Smooth muscle cell of the umbilical artery (primary cell): Measurements from ENCODE around the gene MPRIP. TPM values are rescaled to one million over a fixed set of nuclear protein-coding genes. Genes with fewer than 3 reads are reported as not detected.

Experiments
- total RNA-seq: library from RNA; depleted of rRNA; stranded (reverse); fragments of >200 nt; gene quantifications from 2 replicates; pipeline ENCODE4 v1.2.3, GENCODE V29; 2014

Gene MPRIP, protein sequence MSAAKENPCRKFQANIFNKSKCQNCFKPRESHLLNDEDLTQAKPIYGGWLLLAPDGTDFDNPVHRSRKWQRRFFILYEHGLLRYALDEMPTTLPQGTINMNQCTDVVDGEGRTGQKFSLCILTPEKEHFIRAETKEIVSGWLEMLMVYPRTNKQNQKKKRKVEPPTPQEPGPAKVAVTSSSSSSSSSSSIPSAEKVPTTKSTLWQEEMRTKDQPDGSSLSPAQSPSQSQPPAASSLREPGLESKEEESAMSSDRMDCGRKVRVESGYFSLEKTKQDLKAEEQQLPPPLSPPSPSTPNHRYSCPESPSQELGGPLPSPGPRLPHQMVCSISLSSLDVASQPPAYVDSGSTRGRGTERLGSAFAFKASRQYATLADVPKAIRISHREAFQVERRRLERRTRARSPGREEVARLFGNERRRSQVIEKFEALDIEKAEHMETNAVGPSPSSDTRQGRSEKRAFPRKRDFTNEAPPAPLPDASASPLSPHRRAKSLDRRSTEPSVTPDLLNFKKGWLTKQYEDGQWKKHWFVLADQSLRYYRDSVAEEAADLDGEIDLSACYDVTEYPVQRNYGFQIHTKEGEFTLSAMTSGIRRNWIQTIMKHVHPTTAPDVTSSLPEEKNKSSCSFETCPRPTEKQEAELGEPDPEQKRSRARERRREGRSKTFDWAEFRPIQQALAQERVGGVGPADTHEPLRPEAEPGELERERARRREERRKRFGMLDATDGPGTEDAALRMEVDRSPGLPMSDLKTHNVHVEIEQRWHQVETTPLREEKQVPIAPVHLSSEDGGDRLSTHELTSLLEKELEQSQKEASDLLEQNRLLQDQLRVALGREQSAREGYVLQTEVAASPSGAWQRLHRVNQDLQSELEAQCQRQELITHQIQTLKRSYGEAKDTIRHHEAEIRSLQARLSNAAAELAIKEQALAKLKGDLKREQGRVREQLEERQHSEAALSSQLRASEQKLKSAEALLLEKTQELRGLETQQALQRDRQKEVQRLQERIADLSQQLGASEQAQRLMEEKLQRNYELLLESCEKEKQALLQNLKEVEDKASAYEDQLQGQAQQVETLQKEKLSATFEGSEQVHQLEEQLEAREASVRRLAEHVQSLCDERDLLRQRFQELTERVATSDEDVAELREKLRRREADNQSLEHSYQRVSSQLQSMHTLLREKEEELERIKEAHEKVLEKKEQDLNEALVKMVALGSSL (N-terminal part only)
- 128 and 301 TPM in 2 replicates for total RNA-seq

DNA sequence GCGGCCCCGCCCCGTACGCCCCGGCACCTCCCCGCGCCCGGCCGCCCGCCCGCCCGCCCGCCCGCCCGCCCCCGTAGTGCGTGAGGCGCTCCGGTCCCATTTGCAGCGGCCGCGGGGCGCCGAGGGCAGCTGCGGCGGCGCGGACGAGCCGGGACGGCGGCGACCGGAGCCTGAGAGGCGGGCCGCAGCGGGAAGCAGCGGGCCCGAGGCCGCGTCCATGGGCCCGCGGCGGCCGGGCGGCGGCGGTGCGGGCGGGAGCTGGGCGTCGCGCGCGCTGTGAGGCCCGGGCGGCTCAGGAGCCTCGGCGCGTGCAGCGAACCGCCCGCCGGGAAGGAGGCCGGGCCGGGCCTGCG, at the start of gene MPRIP:
Gene MPRIP (plus strand): TSS at position 74 of the 353 bp plus-strand sequence. CDS start 392 bp downstream, outside the sequence.

DNA sequence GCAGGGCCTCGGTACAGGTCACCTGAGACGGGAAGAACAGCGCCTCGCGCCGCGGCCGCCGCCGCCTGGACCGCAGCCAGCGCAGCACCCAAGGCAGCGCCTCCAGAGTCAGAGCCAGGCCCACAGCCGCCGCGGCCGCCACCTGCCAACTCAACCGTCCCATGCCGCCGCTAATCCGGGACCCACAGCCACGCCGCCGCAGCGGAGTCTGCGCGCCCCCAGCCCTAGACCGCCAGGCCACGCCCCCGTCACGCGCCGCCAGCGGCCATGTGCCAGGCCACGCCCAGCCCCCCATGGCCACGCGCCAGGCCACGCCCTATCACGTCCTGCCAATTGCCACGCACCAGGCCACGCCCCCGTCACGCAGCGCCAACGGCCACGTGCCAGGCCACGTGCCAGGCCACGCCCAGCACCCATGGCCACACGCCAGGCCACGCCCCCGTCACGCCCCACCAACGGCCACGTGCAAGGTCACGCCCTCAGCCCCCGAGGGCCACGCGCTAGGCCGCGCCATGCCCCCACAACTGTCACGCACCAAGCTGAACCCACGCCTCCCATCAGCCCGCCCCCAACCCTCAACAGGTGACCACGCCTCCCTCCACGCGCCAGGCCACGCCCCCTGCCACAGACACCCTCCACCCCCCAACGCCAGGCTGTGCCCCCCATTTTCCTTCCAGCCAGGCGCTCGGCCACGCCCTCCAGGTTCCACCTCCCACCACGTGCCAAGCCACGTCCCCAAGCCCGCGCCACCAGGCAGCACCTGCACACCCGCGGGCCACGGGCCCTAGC, 164.1 kb downstream of the MPRIP start, which contains the start of gene PLD6:
Gene PLD6 (minus strand): TSS at position 210 of the 789 bp plus-strand sequence. CDS start 47 bp downstream, at position 163.

DNA sequence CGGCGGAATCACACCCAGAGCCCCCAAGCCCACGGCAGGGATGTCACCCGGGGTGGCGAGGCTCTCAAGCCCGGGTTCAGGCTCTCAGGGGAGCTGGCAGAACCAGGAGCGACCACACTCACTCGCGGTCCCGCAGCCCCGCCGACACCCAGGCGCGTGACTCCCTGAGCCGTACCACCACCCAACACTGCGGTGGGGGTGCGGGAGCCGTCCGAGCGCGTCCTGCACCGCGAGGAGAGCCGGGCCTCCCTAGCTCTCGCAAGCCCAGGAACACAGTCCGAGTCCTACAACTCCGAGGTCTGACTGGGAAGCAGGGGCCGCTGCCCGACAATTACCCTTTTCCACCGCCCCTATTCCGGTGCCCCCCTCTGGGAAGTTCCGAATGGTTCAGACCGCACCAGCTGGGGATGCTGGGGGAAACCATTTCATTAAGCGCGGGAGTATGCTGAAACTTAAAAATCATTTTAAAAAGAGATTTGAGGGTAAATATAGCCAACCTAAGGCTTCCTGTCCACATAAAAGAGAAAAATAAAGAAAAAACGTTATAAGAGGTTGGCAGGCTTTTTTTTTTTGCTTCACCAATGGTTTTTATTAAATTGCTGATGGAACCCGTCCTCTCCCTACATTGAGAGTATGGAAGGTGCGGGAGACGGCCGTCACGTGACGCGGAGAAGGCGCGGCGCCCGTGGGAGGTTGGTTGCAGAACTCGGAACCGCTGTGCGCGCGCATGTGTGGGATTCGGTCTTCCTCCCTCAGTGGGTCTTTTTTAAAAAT, 195.0 kb downstream of the MPRIP start, which contains the start of gene FLCN:
Gene FLCN (minus strand): TSS at position 143 of the 774 bp plus-strand sequence. CDS start 9,031 bp downstream, outside the sequence.

Other genes starting within 250 kb of the MPRIP start
- gene TNFRSF13B, start 70.3 kb upstream of the MPRIP start, total RNA-seq = not detected in 2 replicates
- 1.8 and 2.8 TPM in 2 replicates for gene PLD6, start 163.9 kb downstream of the MPRIP start, total RNA-seq
- gene FLCN, start 194.7 kb downstream of the MPRIP start, total RNA-seq = 46.7 and 55.5 TPM in 2 replicates
- gene COPS3, start 238.8 kb downstream of the MPRIP start, total RNA-seq = 79.3 and 90.7 TPM in 2 replicates